ENCODE measurements around the gene C10orf53.

GRCh38 chr10:49738616-49739360, 59.3 kb downstream of the C10orf53 start:
- TF ChIP-seq EP300 (IDR thresholded peaks at IDR 0.05; ENCODE audit: borderline replicate concordance in 1 of 2, low read depth in 1 of 2, low read length in 1 of 2) (no peak), EZH2phosphoT487 (IDR thresholded peaks at IDR 0.05; ENCODE audit: borderline replicate concordance, low read depth) (no peak), MAX (IDR thresholded peaks at IDR 0.05; ENCODE audit: low read depth) (no peak), USF1 (IDR thresholded peaks at IDR 0.05; ENCODE audit: borderline replicate concordance, low read depth) (no peak), CTCF (IDR thresholded peaks at IDR 0.05) (no peak), ZBTB33 (IDR thresholded peaks at IDR 0.05; ENCODE audit: borderline replicate concordance, low read depth) (no peak), ELF1 (IDR thresholded peaks at IDR 0.05) (no peak), RFX5 (IDR thresholded peaks at IDR 0.05; ENCODE audit: low read length) (no peak), NRF1 (IDR thresholded peaks at IDR 0.05; ENCODE audit: low read depth, low read length) (no peak)
- TF ChIP-seq, protein P1, sequence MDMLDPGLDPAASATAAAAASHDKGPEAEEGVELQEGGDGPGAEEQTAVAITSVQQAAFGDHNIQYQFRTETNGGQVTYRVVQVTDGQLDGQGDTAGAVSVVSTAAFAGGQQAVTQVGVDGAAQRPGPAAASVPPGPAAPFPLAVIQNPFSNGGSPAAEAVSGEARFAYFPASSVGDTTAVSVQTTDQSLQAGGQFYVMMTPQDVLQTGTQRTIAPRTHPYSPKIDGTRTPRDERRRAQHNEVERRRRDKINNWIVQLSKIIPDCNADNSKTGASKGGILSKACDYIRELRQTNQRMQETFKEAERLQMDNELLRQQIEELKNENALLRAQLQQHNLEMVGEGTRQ (IDR thresholded peaks at IDR 0.05; ENCODE audit: borderline replicate concordance, low read depth, low read length) = no peak
